WERI-Rb-1 (cell line): ENCODE data around the gene CFAP251.
A peak's percentile ranks its signal among the peaks of the same experiment; 100 is the strongest.

Experiments used
- DNase-seq: peaks from one replicate; pipeline ENCODE4 v3.0.0-alpha.2; 2020
- H3K27ac ChIP-seq: fragments of 250-450 bp; sonication (Bioruptor Pico); 2 replicates; pipeline ENCODE4 v1.5.1; 2020; ENCODE audit warnings: mild to moderate bottlenecking, moderate library complexity
- H3K27me3 ChIP-seq: fragments of 250-450 bp; sonication (Bioruptor Pico); 2 replicates; pipeline ENCODE4 v1.5.1; 2021; ENCODE audit warnings: mild to moderate bottlenecking, low read depth, moderate library complexity; ENCODE audit not compliant: insufficient read depth, severe bottlenecking
- H3K36me3 ChIP-seq: fragments of 250-450 bp; sonication (Bioruptor Pico); 2 replicates; pipeline ENCODE4 v1.5.1; 2020; ENCODE audit warnings: mild to moderate bottlenecking, moderate library complexity
- H3K4me3 ChIP-seq: 2 replicates; pipeline ENCODE4 v1.5.1; 2011; ENCODE audit warnings: low read depth, mild to moderate bottlenecking, control low read depth, low read length
- H3K9me3 ChIP-seq: fragments of 250-450 bp; sonication (Bioruptor Pico); 2 replicates; pipeline ENCODE4 v1.5.1; 2021; ENCODE audit warnings: mild to moderate bottlenecking, moderate library complexity; ENCODE audit not compliant: severe bottlenecking
- CTCF ChIP-seq: IDR thresholded peaks from 2 replicates; pipeline ENCODE4 v1.5.1; 2011; ENCODE audit warnings: low read depth, mild to moderate bottlenecking, control low read depth, inconsistent platforms, low read length

CFAP251 gene

GRCh38 chr12:121903202-121903601 is 15.2 kb upstream of the CFAP251 start:
- Histone ChIP-seq H3K9me3 (no peaks in the 10 kb centered on the region), H3K27me3 (no peaks in the 10 kb centered on the region), H3K27ac (no peak overlapping the region), H3K4me3 (no peak overlapping the region), H3K36me3 (peaks cover 45% of the 10 kb centered on the region)
- no peak for TF ChIP-seq CTCF
- no peak for DNase-seq

DNA sequence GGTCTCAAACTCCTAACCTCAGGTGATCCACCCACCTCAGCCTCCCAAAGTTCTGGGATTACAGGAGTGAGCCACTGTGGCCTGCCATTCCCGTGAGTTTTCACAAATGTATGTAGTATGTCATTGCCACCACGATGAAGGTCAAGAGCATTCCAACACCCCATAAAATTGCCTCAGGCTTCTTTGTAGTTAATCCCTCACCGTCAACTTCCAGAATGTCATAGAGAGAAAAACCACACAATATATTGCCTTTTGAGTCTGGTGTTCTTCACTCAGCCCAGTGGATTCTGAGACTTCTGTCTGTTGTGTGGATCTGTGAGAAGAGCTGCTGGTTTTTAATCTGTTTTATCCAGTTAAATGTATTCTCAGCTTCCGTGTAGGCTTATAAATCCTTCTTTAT is 12.6 kb upstream of the CFAP251 start:
- H3K27me3 ChIP-seq = no peaks in the 10 kb centered on the region
- no peak for DNase-seq
- H3K27ac ChIP-seq = no peak overlapping the region
- H3K4me3 ChIP-seq = no peak overlapping the region
- peaks cover 36% of the 10 kb centered on the region for H3K36me3 ChIP-seq
- TF ChIP-seq CTCF = no peak
- no peaks in the 10 kb centered on the region for H3K9me3 ChIP-seq

DNA sequence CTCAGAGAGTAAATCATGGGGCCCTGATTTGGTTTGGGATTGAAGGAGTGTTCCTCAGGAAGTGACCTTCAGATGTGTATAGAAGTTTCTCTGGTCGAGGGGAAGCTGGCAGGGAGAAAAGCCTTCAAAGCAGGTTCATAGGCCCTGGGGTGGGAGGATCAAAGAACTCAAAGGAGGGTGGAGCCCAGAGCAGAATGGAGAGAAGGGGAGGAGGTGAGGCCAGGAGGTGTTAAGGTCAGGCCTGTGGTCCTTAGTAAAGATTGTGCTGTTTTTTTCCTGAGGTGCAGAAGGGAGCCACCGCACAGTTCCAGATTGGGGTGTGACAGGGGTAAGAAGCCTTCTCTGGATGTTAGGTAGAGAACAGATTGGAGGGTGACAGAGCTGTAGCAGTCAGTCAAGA is 9.7 kb upstream of the CFAP251 start:
- Histone ChIP-seq H3K27me3 (no peaks in the 10 kb centered on the region), H3K4me3 (no peak overlapping the region), H3K27ac (no peak overlapping the region), H3K36me3 (peaks cover 20% of the 10 kb centered on the region), H3K9me3 (no peaks in the 10 kb centered on the region)
- no peak for TF ChIP-seq CTCF
- DNase-seq = no peak

- TF ChIP-seq CTCF = no peak
- Histone ChIP-seq H3K9me3 (no peaks in the 10 kb centered on the region), H3K36me3 (peaks cover 23% of the 10 kb centered on the region), H3K27ac (no peak overlapping the region), H3K4me3 (no peak overlapping the region), H3K27me3 (no peaks in the 10 kb centered on the region)
- DNase-seq = no peak
These were observed 6.4 kb upstream of the CFAP251 start for GRCh38 chr12:121911824-121912585.

GRCh38 chr12:121915841-121916321 is 2.5 kb upstream of the CFAP251 start:
- no peak for TF ChIP-seq CTCF
- H3K27ac ChIP-seq = no peak overlapping the region; the same call in 1 of the 2 replicates
- H3K4me3 ChIP-seq = no peak overlapping the region
- peaks cover 31% of the 10 kb centered on the region for H3K36me3 ChIP-seq
- H3K27me3 ChIP-seq = no peaks in the 10 kb centered on the region
- DNase-seq = no peak
- no peaks in the 10 kb centered on the region for H3K9me3 ChIP-seq

GRCh38 chr12:121916719-121917118 is 1.7 kb upstream of the CFAP251 start:
- peak; percentile 50; the same call in 1 of the 2 replicates for TF ChIP-seq CTCF
- H3K27ac ChIP-seq = no peak overlapping the region
- peaks cover 27% of the 10 kb centered on the region for H3K36me3 ChIP-seq
- H3K27me3 ChIP-seq = no peaks in the 10 kb centered on the region
- DNase-seq = peak; percentile 58
- no peaks in the 10 kb centered on the region for H3K9me3 ChIP-seq
- H3K4me3 ChIP-seq = no peak overlapping the region
